Stimulated activated CD4-positive, alpha-beta T cell treated with anti-CD3 and anti-CD28 coated beads, Interleukin-1b, Interleukin-23, amount 100 ng/mL, for 48 hours (primary cell): ENCODE measurements around the gene ISG15.
"Not testable (repeated sequence)": the region's sequence is repeated elsewhere in the genome, so short reads cannot be mapped to it uniquely, and the experiment has no call there.

Experiments
- DNase-seq: peaks from one replicate; pipeline ENCODE4 v3.0.0-alpha.2; 2020

Gene ISG15

GRCh38 chr1:1013922-1014648 lies 788 bp downstream of the ISG15 start:
- no peak for DNase-seq

- no peak for DNase-seq
These were observed 1.7 kb downstream of the ISG15 start for GRCh38 chr1:1014799-1015681.

- not testable (repeated sequence) for DNase-seq
These were observed 4.4 kb downstream of the ISG15 start for GRCh38 chr1:1017397-1018320.

- not testable (repeated sequence) for DNase-seq
These were observed 5.0 kb downstream of the ISG15 start for GRCh38 chr1:1018321-1018685.

- peak; percentile 75 for DNase-seq
These were observed 6.1 kb downstream of the ISG15 start for GRCh38 chr1:1019122-1019999.

GRCh38 chr1:1020000-1020404 lies 6.7 kb downstream of the ISG15 start, which contains the start of gene AGRN:
TSS of gene AGRN (plus strand) at chr1:1020120. CDS start at chr1:1020173, 53 bp downstream.
- no peak for DNase-seq

GRCh38 chr1:1020415-1021009 lies 7.2 kb downstream of the ISG15 start:
- DNase-seq, result no peak

- DNase-seq, result no peak
These were observed 8.0 kb downstream of the ISG15 start for GRCh38 chr1:1021010-1021919.

- DNase-seq, result no peak
These were observed 8.6 kb downstream of the ISG15 start for GRCh38 chr1:1021920-1022259.

GRCh38 chr1:1022302-1023009 lies 9.2 kb downstream of the ISG15 start:
- DNase-seq, result no peak

GRCh38 chr1:1023700-1024099 lies 10.4 kb downstream of the ISG15 start:
- DNase-seq, result no peak

GRCh38 chr1:1024149-1024770 lies 11.0 kb downstream of the ISG15 start:
- DNase-seq, result no peak

- no peak for DNase-seq
These were observed 11.7 kb downstream of the ISG15 start for GRCh38 chr1:1024771-1025699.

GRCh38 chr1:1025730-1026129 lies 12.4 kb downstream of the ISG15 start:
- no peak for DNase-seq

- no peak for DNase-seq
These were observed 13.5 kb downstream of the ISG15 start for GRCh38 chr1:1026599-1027413.

GRCh38 chr1:1027791-1028190 lies 14.5 kb downstream of the ISG15 start:
- DNase-seq, result no peak
